Upper lobe of right lung (tissue), 1 donor: ENCODE results near the gene RFX3. TPM values are rescaled to one million over a fixed set of nuclear protein-coding genes. Genes with fewer than 3 reads are reported as not detected.

Source experiments
- ATAC-seq: fragments of 200-7000 bp; cut with Tn5 transposase; one replicate; pipeline ENCODE4 v1.9.1; 2020; ENCODE audit warnings: mild to moderate bottlenecking, moderate library complexity
- DNase-seq: peaks from one replicate; pipeline ENCODE4 v3.0.0-alpha.2; 2020
- H3K27ac ChIP-seq: fragments of 200-600 bp; one replicate; pipeline ENCODE4 v1.8.0; 2022
- H3K27me3 ChIP-seq: fragments of 200-600 bp; one replicate; pipeline ENCODE4 v1.8.0; 2022; ENCODE audit warnings: mild to moderate bottlenecking
- H3K36me3 ChIP-seq: fragments of 200-600 bp; one replicate; pipeline ENCODE4 v1.8.0; 2022
- H3K4me1 ChIP-seq: fragments of 200-600 bp; one replicate; pipeline ENCODE4 v1.8.0; 2022
- H3K4me3 ChIP-seq: fragments of 200-600 bp; one replicate; pipeline ENCODE4 v1.8.0; 2022; ENCODE audit warnings: mild to moderate bottlenecking
- H3K9me3 ChIP-seq: fragments of 200-600 bp; one replicate; pipeline ENCODE4 v1.8.0; 2022
- intact Hi-C: fragments of 100-400 bp; cut with DNase I; formaldehyde crosslinking; loops from one replicate; pipeline ENCODE4 v1.11.0; 2022
- total RNA-seq: library from RNA; stranded (reverse); fragmentation: NEBNext Ultra II Directional; extraction: Animal tissue kit (Norgen Biotek cat#: 25700); gene quantifications from one replicate; pipeline ENCODE4 v1.2.1, GENCODE V29; 2021
- TF ChIP-seq, protein P1 (sequence below): fragments of 200-600 bp; IDR thresholded peaks from one replicate; pipeline ENCODE4 v1.8.0; 2022; ENCODE audit warnings: antibody characterized with exemption
- donor health status: DM: no; HTN: yes; CAD: no; lungs with severe emphysema.

RFX3 gene
- total RNA-seq, 1 donor from 2014 or later, result 13.8 TPM

GRCh38 chr9:3490957-3491356, 34.8 kb downstream of the RFX3 start:
- intact Hi-C loops, result no loop called here

DNA sequence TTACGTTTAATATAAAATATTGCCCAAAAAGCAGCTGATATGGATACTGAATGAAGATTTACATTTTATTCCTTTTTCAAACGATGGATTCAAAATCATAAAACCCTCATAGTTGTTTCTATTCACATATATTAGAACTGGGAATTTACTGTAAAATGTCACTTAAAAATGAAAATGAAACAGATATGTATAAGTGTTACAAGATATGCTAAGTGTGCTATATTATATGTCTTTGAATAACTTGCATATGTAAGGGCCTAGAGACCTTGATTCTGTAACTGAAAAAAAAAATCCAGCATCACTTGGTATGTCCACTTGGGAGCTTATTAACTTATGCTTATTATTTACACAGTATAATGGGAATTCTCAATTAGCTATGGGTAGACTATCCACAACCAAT, 43.2 kb downstream of the RFX3 start:
- peaks cover 5% of the 10 kb centered on the region for H3K36me3 ChIP-seq
- H3K27me3 ChIP-seq, result no peaks in the 10 kb centered on the region
- H3K9me3 ChIP-seq, result no peaks in the 10 kb centered on the region
- no peak overlapping the region for H3K27ac ChIP-seq
- peaks cover 7% of the 10 kb centered on the region for H3K4me1 ChIP-seq
- intact Hi-C loops, result no loop called here
- DNase-seq (no peak), ATAC-seq (no peak)
- H3K4me3 ChIP-seq, result no peak overlapping the region
- TF ChIP-seq, protein P1, sequence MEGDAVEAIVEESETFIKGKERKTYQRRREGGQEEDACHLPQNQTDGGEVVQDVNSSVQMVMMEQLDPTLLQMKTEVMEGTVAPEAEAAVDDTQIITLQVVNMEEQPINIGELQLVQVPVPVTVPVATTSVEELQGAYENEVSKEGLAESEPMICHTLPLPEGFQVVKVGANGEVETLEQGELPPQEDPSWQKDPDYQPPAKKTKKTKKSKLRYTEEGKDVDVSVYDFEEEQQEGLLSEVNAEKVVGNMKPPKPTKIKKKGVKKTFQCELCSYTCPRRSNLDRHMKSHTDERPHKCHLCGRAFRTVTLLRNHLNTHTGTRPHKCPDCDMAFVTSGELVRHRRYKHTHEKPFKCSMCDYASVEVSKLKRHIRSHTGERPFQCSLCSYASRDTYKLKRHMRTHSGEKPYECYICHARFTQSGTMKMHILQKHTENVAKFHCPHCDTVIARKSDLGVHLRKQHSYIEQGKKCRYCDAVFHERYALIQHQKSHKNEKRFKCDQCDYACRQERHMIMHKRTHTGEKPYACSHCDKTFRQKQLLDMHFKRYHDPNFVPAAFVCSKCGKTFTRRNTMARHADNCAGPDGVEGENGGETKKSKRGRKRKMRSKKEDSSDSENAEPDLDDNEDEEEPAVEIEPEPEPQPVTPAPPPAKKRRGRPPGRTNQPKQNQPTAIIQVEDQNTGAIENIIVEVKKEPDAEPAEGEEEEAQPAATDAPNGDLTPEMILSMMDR, result no peak

More at GRCh38 chr9:3490957-3491356, 34.8 kb downstream of the RFX3 start:
- ATAC-seq, result no peak
- Histone ChIP-seq H3K4me1 (no peaks in the 10 kb centered on the region), H3K9me3 (no peaks in the 10 kb centered on the region), H3K27ac (no peak overlapping the region), H3K36me3 (no peaks in the 10 kb centered on the region), H3K27me3 (no peaks in the 10 kb centered on the region), H3K4me3 (no peak overlapping the region)
- no peak for DNase-seq
- TF ChIP-seq, protein P1, result no peak

GRCh38 chr9:3480353-3480655, 45.5 kb downstream of the RFX3 start:
- ATAC-seq (no peak), DNase-seq (no peak)
- Histone ChIP-seq H3K27ac (no peak overlapping the region), H3K9me3 (no peaks in the 10 kb centered on the region), H3K4me1 (peaks cover 7% of the 10 kb centered on the region), H3K4me3 (no peak overlapping the region), H3K27me3 (no peaks in the 10 kb centered on the region), H3K36me3 (peaks cover 5% of the 10 kb centered on the region)
- intact Hi-C loops, result no loop called here
- TF ChIP-seq, protein P1, result no peak

DNA sequence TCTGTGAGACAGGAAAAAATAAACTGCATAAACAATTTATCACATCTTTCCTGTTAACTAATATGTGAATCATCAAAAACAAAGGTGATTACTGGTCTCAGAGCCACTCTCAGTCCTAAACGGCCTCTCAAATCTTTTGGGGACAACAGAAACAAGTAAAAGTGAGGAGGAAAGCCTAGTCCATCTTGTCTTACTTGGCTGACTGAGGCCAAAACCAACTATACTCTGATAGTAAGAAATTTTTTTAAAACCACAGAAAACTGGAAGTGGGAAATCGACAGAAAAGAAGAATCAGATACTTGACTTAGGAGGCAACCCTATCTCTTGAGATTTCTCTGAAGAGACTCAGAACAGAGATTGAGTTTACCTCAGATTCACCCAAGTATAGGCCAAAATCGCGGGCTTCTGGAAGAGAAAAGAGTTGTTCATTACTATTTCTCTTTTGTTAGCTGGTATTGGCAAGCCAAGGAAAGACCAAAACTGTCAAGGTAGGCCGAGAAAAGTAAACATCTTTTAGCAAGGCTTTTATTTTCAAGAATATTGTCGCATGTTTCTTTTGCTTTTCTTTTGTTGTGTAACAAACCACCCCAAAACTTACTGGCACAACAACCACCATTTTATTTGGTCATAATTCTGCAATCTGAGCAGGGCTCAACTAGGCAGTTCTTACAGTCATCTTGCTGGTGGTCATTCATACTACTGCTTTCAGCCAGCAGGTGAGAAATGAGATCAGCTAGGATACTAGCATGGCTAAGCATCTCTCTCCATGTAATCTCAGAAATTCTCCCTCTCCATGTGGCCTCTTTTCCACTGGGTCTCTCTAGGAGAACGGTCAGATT, 46.1 kb downstream of the RFX3 start:
- H3K4me3 ChIP-seq, result no peak overlapping the region
- DNase-seq (no peak), ATAC-seq (no peak)
- no peaks in the 10 kb centered on the region for H3K27me3 ChIP-seq
- no peak overlapping the region for H3K27ac ChIP-seq
- TF ChIP-seq, protein P1, result no peak
- H3K9me3 ChIP-seq, result no peaks in the 10 kb centered on the region
- intact Hi-C loops, result no loop called here
- peaks cover 7% of the 10 kb centered on the region for H3K4me1 ChIP-seq
- peaks cover 5% of the 10 kb centered on the region for H3K36me3 ChIP-seq

- no peaks in the 10 kb centered on the region for H3K36me3 ChIP-seq
- H3K27me3 ChIP-seq, result no peaks in the 10 kb centered on the region
- no peak overlapping the region for H3K4me3 ChIP-seq
- DNase-seq (no peak), ATAC-seq (no peak)
- peaks cover 7% of the 10 kb centered on the region for H3K4me1 ChIP-seq
- H3K9me3 ChIP-seq, result no peaks in the 10 kb centered on the region
- no peak overlapping the region for H3K27ac ChIP-seq
- intact Hi-C loops, result no loop called here
- TF ChIP-seq, protein P1, result no peak
These were observed 47.2 kb downstream of the RFX3 start for GRCh38 chr9:3478549-3478953.
